LNCaP clone FGC (cell line): ENCODE results near the gene DNAJB2.
A peak's percentile ranks its signal among the peaks of the same experiment; 100 is the strongest.

Experiments used
- DNase-seq: peaks from one replicate; pipeline ENCODE4 v3.0.0-alpha.2; 2011; ENCODE audit warnings: low read depth
- H3K4me3 ChIP-seq: 2 replicates; pipeline ENCODE4 v1.5.1; 2011; ENCODE audit warnings: mild to moderate bottlenecking, low read depth, low read length, control low read depth
- TF ChIP-seq, protein P1 (sequence below): IDR thresholded peaks from 2 replicates; pipeline ENCODE4 v1.5.1; 2012; ENCODE audit warnings: mild to moderate bottlenecking; ENCODE audit not compliant: control insufficient read depth, insufficient read depth; ENCODE audit errors: extremely low read depth

The DNAJB2 gene

DNA sequence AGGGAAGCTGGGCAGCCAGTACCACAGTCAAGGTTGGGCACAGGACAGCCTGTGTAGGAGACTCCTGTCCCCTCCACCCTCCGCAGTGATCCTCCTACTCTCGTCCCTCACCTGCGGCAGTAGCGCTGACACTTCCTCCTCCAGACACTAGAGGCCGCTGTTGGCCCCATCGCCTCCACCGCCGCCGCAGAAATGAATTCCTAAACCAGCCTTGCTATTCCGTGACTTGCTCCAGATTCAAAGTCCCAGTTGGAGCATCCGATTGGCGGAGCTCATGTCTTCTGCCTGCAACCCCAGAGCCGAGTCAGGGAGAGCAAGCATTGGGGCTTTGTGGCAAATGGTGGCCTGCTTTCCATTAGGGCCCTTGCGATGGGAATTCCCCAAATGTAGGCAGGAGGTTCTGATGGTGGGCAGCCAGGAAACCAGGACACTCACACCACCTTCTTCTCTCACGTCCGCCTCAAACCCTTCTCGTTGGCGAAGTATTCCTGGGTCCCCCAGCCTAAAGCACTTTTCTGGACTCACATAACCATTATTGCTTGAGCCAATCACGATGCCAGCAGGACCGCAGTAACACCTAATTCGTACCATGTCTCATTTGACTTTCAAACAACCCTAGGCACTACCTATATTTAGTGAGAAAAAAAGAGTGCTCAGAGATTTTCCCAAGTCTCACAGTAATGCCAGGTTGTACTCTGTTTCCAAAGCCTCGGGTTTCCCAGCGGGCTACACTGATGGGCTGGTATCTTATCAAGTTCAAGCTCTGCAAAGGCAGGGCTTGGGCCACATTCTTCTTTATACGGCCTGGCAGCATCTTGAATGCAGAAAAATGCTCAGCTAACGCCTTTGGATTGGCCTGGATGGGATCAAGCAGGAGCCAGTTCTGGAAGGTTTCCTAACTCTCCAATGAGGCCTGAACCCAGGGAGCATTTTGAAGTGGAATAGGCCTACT lies 1.2 kb upstream of the DNAJB2 start:
- no peak overlapping the region for H3K4me3 ChIP-seq
- DNase-seq, result peak; percentile 23
- TF ChIP-seq, protein P1, sequence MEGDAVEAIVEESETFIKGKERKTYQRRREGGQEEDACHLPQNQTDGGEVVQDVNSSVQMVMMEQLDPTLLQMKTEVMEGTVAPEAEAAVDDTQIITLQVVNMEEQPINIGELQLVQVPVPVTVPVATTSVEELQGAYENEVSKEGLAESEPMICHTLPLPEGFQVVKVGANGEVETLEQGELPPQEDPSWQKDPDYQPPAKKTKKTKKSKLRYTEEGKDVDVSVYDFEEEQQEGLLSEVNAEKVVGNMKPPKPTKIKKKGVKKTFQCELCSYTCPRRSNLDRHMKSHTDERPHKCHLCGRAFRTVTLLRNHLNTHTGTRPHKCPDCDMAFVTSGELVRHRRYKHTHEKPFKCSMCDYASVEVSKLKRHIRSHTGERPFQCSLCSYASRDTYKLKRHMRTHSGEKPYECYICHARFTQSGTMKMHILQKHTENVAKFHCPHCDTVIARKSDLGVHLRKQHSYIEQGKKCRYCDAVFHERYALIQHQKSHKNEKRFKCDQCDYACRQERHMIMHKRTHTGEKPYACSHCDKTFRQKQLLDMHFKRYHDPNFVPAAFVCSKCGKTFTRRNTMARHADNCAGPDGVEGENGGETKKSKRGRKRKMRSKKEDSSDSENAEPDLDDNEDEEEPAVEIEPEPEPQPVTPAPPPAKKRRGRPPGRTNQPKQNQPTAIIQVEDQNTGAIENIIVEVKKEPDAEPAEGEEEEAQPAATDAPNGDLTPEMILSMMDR, result peak; percentile 93

DNA sequence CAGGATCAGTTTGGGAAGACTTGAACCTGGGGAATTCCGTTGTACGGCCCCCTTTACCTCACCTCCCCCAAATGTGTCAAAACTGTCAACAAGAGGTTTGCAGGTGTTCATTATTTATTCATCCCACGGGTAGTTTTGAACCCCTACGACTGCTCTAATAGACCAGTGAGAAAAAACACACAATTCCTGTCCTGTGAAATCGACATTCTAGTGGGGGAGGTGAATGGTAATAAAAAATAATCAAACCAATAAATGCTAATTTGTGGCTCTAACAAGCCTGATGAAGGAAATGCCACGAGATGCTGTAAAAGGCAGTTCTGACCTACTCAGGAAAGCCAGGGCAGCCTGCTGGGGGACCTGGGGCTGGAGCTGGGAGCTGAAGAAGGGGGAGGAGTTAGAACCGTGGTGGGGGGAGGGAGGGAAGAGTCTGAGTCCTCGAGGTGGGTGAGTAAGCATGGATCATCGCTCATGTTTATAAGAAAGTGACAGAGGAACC lies 463 bp upstream of the DNAJB2 start:
- peak overlapping the region; percentile 80 for H3K4me3 ChIP-seq
- DNase-seq, result no peak
- TF ChIP-seq, protein P1, result no peak

DNA sequence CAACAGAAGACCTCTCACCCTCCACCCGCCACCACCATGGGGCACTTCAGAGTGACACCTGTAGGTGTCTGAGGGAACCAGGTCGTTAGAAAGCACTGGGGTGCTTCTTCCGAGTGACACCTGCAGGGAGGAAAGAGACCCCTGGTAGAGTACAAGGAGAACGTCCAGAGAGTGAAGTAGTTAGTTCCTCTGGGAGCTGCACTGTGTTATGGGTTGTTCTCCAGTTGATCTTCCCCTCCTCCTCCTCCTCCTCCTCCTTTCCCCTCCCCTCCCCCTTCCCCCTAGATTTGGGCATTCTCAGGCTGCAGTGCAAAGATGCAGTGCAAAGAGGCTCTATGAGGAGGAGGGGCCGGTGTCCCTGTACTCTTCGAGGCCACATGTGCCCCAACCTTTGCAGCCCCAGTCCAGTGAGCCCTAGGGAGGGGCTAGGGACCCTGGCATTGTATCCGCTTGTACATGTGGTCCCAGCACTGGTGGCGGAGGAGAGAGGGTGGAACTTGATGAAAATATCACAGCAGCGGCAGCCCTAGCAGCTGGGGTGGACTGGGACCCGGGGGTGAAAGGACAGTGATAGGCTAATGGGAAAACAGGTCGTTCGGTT lies 850 bp downstream of the DNAJB2 start:
- no peak for DNase-seq
- H3K4me3 ChIP-seq, result peak overlapping the region; percentile 80
- TF ChIP-seq, protein P1, result no peak

DNA sequence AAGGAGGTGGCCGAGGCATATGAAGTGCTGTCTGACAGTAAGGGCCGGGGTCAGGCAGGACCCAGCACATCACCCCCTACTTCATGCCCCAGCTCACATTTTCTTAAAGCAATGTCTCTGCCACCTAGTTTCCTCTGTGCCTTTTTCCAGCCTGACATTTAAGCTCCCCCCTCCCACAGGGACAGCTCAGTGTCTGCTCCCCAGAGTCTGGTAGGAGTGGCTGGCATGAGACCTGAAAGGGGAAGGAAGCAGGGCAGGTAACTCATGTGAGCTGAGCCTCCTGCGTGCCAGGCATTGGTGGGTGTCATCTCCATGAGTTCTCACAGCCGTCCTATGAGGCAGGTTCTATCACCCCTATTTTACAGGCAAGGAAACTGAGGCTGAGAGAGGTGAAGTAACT lies 1.5 kb downstream of the DNAJB2 start:
- H3K4me3 ChIP-seq, result no peak overlapping the region; the same call in 1 of the 2 replicates
- no peak for DNase-seq
- TF ChIP-seq, protein P1, result no peak

DNA sequence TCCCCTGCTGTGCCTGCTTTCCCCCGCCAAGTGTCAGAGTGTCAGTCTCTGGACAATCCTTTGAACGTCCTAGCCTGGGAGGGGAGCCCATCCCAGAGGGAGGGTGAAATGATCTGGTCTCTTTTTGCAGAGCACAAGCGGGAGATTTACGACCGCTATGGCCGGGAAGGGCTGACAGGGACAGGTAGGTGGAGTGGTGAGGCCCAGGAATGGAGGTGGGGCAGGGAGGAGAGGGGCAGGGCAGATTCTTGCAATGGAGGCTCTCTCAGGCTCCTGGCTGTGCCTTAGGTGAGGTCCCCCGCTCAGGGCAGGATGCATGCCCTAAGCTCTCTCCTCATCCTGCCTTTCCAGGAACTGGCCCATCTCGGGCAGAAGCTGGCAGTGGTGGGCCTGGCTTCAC lies 2.4 kb downstream of the DNAJB2 start:
- DNase-seq, result no peak
- TF ChIP-seq, protein P1, result no peak
- H3K4me3 ChIP-seq, result no peak overlapping the region

DNA sequence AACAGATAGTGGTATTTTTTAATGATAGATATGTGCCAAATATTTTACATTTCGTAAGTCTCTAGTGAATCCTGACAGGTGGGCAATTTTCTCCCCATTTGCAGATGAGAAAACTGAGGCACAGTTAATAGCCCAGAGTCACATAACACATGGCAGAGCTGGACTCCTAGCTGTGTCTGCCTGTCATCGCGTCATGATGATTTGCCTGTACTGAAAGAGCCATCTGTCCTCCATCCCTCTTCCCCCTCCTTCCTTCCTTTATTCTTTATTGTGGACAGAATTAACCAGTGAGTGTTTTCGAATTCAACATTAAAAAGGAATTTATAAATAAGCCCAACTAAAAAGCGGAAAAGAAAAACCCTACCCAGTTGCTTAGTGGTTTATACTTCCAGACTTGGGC lies 3.2 kb downstream of the DNAJB2 start:
- TF ChIP-seq, protein P1, result no peak
- H3K4me3 ChIP-seq, result no peak overlapping the region
- no peak for DNase-seq
